ENCODE measurements around the gene PCLO.

GRCh38 chr7:82736633-82737032 lies 426.1 kb downstream of the PCLO start:
- TF ChIP-seq FOXK2 (IDR thresholded peaks at IDR 0.05) (no peak), TARDBP (IDR thresholded peaks at IDR 0.05) (no peak)
